ENCODE measurements around the gene HSF4.

Gene HSF4

DNA sequence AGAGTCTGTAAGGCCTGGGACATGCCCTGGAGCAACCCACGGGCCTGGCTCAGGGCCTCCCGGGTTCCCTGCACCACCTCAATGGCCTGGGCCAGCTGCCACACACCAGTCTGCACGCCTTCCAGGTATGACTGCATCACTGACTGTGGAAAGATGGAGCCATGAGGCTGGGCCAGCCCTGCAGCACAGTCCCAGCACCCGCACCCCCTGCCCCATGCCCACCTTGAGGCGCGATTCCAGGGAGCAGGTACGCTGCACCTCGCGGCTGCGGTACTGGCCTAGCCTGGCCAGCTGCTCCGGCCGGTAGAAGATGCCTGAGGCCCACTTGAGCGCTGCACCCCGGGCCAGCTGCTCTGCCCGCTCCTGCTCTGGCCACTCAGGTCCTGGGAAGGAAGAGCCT lies 24.3 kb downstream of the HSF4 start:
- no peaks in the 10 kb centered on the region for H3K9me3 ChIP-seq
- H3K9ac ChIP-seq, result no peak overlapping the region
- no peak overlapping the region for H3K4me2 ChIP-seq
- peaks cover 28% of the 10 kb centered on the region for H4K20me1 ChIP-seq
- H3K4me1 ChIP-seq, result peaks cover 54% of the 10 kb centered on the region
- no peak overlapping the region for H3K4me3 ChIP-seq
- no peak overlapping the region for H3K27ac ChIP-seq
- no peak for TF ChIP-seq Cebpa-rat (IDR thresholded peaks at IDR 0.05)
- H3K36me3 ChIP-seq, result peaks cover 9% of the 10 kb centered on the region
- H3K27me3 ChIP-seq, result peaks cover 23% of the 10 kb centered on the region

DNA sequence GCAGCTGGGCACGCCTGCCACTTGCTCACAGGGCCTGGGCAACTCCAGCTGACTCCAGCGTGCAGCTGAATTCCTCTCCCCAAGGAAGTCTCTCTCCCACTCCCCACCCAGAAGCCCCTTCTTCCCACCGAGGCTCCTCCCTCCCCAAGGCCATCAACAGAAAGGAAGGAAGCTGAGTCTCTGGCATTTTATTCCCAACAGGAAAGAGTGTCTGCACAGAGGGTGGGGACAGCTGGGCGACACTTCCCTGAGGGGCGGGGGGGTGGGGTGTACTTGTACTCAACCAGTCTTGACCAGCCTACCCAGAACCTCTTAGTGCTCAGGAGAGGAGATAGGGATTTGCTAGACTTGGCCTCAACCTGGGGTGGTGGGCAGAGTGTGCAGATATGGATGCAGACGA lies 25.5 kb downstream of the HSF4 start, which contains the start of gene EXOC3L1:
EXOC3L1 (minus strand) TSS at position 96 of the 400 bp plus-strand sequence. CDS start 460 bp downstream, outside the sequence.
- H3K4me1 ChIP-seq, result peaks cover 51% of the 10 kb centered on the region
- TF ChIP-seq Cebpa-rat (IDR thresholded peaks at IDR 0.05), result no peak
- peak within 1 kb of the TSS; percentile 24; the same call in 1 of the 2 replicates for H3K4me2 ChIP-seq
- peaks cover 21% of the 10 kb centered on the region for H3K36me3 ChIP-seq
- H4K20me1 ChIP-seq, result peaks cover 32% of the 10 kb centered on the region
- H3K9me3 ChIP-seq, result no peaks in the 10 kb centered on the region
- H3K27me3 ChIP-seq, result peaks cover 13% of the 10 kb centered on the region
- no peak within 1 kb of the TSS for H3K4me3 ChIP-seq
- no peak within 1 kb of the TSS for H3K9ac ChIP-seq
- H3K27ac ChIP-seq, result no peak within 1 kb of the TSS

DNA sequence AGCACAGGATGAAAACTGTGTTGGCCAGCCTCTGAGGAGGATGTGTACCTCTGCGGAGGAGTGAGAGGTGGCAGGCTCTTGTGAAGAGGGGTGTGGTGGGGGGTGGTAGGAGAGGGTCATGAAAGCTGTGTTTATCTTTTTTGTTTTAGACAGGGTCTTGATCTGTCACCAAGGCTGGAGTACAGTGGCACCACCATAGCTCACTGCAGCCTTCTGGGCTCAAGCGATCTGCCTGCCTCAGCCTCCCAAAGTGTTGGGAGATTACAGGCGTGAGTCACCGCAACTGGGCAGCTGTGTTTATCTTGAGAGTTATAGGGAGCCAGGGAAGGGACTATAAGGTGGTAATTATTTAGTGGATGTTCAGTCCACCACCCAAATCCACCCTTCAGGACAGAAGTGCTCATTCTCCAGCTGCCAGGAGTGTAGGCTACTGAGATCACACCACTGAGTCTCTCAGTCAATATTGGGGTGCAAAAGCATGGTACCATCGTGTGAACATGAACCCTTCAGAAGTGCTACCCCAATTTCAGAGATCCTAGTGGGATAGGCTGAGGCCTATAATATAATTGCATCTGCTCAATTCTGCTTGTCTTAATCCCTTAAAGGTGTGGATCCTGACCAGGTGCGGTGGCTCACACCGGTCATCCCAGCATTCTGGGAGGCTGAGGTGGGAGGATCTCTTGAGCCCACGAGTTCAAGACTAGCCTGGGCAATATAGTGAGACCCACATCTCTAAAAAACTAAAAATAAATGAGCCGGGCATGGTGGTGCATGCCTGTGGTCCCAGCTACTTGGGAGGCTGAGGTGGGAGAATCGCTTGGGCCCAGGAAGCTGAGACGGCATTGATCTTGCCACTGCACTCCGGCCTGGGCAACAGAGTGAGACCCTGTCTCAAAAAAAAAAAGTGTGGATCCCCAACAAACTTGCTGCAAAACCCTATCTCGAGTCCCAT lies 26.2 kb downstream of the HSF4 start:
- TF ChIP-seq Cebpa-rat (IDR thresholded peaks at IDR 0.05), result no peak
- H3K9ac ChIP-seq, result no peak overlapping the region
- no peaks in the 10 kb centered on the region for H3K9me3 ChIP-seq
- H3K4me2 ChIP-seq, result peak overlapping the region; percentile 96; the same call in 1 of the 2 replicates
- H3K27ac ChIP-seq, result no peak overlapping the region
- peaks cover 46% of the 10 kb centered on the region for H3K4me1 ChIP-seq
- peaks cover 28% of the 10 kb centered on the region for H3K36me3 ChIP-seq
- peaks cover 6% of the 10 kb centered on the region; the same call in 1 of the 2 replicates for H3K27me3 ChIP-seq
- no peak overlapping the region for H3K4me3 ChIP-seq
- H4K20me1 ChIP-seq, result peaks cover 35% of the 10 kb centered on the region

DNA sequence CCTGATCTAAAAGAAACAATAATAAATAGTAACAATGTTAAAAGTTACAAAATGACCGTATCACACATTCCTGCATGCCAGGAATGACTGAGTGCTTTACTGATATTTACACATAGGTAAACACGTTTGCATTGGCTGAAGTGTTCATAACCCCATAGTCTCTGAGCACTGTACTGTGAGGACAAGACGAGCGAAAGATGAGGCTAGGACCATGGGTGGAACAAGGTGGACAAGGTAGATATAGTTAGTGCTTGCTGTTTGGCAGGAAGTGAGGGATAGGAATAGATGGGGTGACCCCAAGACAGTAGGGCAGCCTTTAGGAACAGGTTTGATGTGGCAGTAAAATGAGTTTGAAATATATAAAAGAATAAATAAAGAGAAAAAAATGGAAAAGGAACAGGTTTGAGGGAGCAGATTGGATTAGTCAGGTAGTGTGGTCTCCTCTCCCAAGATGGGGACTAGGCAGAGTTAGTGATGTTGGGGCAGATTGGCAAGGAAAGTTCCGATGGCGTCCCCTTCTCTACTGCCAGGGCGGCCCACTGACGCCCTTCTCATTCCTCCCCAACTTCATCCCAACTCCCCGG lies 27.0 kb downstream of the HSF4 start:
- H3K9ac ChIP-seq, result no peak overlapping the region
- no peak overlapping the region; the same call in 1 of the 2 replicates for H3K27ac ChIP-seq
- H3K4me1 ChIP-seq, result peaks cover 45% of the 10 kb centered on the region
- H3K4me2 ChIP-seq, result peak overlapping the region; percentile 96
- peaks cover 36% of the 10 kb centered on the region for H3K36me3 ChIP-seq
- H3K4me3 ChIP-seq, result peak overlapping the region; percentile 100
- TF ChIP-seq Cebpa-rat (IDR thresholded peaks at IDR 0.05), result no peak
- no peaks in the 10 kb centered on the region for H3K27me3 ChIP-seq
- no peaks in the 10 kb centered on the region for H3K9me3 ChIP-seq
- peaks cover 43% of the 10 kb centered on the region for H4K20me1 ChIP-seq

DNA sequence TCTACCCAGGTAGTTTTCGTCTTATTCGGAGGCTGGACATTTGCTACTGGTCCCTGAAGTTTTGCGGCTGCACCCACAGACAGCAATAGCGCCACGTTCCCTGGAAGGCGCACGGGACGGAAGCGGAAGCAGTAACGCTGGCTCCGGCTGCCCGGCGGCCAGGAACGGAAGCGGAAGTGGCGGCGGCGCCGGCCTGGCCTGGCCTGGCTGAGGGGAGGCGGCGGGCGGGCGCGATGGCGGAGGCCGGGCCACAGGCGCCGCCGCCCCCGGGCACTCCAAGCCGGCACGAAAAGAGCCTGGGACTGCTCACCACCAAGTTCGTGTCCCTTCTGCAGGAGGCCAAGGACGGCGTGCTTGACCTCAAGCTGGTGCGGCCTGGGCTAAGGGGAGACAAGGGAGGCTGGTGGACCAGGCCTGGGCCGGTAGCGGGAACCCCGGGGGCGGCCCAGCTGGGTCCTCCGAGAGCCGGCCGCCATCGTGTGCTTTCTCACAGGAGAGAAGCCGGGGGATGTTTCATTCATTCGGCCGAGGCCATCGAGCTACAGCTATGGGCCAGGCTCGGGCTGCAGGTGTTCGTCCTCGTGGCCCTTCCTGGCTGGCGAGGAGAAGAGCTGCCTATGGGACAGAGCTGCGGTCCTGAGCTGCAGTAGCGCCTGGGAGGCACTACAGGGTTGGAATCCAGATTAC lies 27.6 kb downstream of the HSF4 start, which contains the start of gene E2F4:
E2F4 (plus strand) TSS at position 161 of the 687 bp plus-strand sequence; CDS start at position 234, 73 bp downstream.
- H3K27me3 ChIP-seq, result no peaks in the 10 kb centered on the region
- H3K9me3 ChIP-seq, result no peaks in the 10 kb centered on the region
- H3K4me1 ChIP-seq, result peaks cover 51% of the 10 kb centered on the region
- H3K36me3 ChIP-seq, result peaks cover 42% of the 10 kb centered on the region
- TF ChIP-seq Cebpa-rat (IDR thresholded peaks at IDR 0.05), result no peak
- peak within 1 kb of the TSS; percentile 97 for H3K27ac ChIP-seq
- peaks cover 49% of the 10 kb centered on the region for H4K20me1 ChIP-seq
- H3K4me3 ChIP-seq, result peak within 1 kb of the TSS; percentile 100
- H3K9ac ChIP-seq, result peak within 1 kb of the TSS; percentile 99
- peak within 1 kb of the TSS; percentile 96 for H3K4me2 ChIP-seq

DNA sequence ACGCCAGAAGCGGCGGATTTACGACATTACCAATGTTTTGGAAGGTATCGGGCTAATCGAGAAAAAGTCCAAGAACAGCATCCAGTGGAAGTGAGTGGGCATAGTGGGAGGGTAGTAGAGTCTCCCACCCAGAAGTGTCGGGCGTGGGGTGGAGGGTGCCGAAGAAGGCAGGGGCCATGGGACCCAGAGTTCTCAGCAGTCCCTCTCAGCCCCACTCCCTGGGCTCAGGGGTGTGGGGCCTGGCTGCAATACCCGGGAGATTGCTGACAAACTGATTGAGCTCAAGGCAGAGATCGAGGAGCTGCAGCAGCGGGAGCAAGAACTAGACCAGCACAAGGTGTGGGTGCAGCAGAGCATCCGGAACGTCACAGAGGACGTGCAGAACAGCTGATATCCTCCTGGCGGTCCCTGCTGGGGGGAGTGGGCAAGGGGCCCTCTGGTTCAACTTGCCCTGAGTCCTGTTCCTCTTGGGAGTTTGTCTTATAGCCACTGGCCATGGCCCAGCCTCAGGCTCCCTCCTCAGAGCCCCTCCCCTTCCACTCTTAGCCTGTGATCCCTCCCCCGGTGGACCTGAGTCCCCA lies 28.3 kb downstream of the HSF4 start:
- Histone ChIP-seq H3K9ac (peak overlapping the region; percentile 99), H3K27ac (peak overlapping the region; percentile 97), H3K4me1 (peaks cover 58% of the 10 kb centered on the region), H3K36me3 (peaks cover 50% of the 10 kb centered on the region), H3K27me3 (no peaks in the 10 kb centered on the region), H3K9me3 (no peaks in the 10 kb centered on the region), H3K4me3 (peak overlapping the region; percentile 100), H4K20me1 (peaks cover 57% of the 10 kb centered on the region), H3K4me2 (peak overlapping the region; percentile 96)
- no peak for TF ChIP-seq Cebpa-rat (IDR thresholded peaks at IDR 0.05)

DNA sequence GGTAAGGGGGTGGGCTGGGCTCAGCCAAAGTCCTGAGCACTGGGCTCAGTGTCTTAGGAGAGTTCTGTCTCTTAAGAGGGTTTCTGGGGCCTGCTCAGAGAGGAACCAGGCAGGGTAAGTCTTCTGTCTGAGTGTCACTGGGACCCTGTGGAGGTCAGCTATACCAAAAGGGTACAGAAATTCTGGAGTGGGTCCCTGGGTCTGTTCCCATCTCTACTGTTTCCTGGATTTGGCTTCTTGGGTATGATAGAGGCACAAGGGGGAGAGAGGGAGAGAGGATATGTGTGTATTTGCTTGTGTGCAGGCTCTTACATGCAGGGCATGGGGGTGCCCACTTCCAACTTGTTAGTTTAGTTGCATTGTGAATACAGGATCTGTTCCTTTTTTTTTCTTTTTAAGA lies 29.0 kb downstream of the HSF4 start:
- no peak for TF ChIP-seq Cebpa-rat (IDR thresholded peaks at IDR 0.05)
- Histone ChIP-seq H3K9me3 (no peaks in the 10 kb centered on the region), H3K4me2 (peak overlapping the region; percentile 96), H3K4me1 (peaks cover 65% of the 10 kb centered on the region), H4K20me1 (peaks cover 63% of the 10 kb centered on the region), H3K4me3 (peak overlapping the region; percentile 100), H3K27me3 (no peaks in the 10 kb centered on the region), H3K27ac (peak overlapping the region; percentile 97; the same call in 1 of the 2 replicates), H3K36me3 (peaks cover 54% of the 10 kb centered on the region), H3K9ac (peak overlapping the region; percentile 99)

DNA sequence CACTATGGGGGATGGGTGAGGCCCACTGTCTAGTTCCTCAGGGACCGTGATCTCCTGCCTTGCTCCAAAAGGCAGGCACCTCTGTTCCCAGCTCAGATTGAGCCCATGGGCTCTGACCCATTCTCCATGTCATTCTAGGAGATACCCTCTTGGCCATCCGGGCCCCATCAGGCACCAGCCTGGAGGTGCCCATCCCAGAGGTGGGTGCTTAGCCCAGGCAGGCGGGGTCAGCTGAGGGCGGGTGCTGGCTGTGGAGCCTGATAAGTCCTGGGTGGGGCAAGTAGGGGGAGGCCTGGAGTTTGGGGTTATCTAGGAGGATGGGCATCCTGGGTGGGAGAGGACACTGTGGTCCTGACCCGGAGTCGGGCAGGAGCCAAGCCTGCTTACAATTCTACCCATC lies 29.7 kb downstream of the HSF4 start:
- no peak for TF ChIP-seq Cebpa-rat (IDR thresholded peaks at IDR 0.05)
- Histone ChIP-seq H3K36me3 (peaks cover 58% of the 10 kb centered on the region), H3K9me3 (no peaks in the 10 kb centered on the region), H4K20me1 (peaks cover 68% of the 10 kb centered on the region), H3K27me3 (no peaks in the 10 kb centered on the region), H3K4me3 (no peak overlapping the region), H3K27ac (no peak overlapping the region), H3K4me2 (peak overlapping the region; percentile 96), H3K4me1 (peaks cover 72% of the 10 kb centered on the region), H3K9ac (no peak overlapping the region; the same call in 1 of the 2 replicates)

DNA sequence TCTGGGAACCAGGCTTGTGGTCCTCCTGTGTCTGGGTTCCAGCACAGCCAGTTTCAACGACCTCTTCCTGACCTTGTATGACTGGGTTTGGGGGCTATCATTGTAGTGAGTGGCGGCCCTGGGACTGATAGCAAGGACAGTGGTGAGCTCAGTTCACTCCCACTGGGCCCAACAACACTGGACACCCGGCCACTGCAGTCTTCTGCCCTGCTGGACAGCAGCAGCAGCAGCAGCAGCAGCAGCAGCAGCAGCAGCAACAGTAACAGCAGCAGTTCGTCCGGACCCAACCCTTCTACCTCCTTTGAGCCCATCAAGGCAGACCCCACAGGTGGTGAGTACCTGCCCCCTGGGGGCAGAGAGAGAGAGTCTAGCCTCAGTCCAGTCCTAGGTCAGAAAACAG lies 31.1 kb downstream of the HSF4 start:
- H3K4me1 ChIP-seq, result peaks cover 58% of the 10 kb centered on the region
- no peaks in the 10 kb centered on the region for H3K27me3 ChIP-seq
- TF ChIP-seq Cebpa-rat (IDR thresholded peaks at IDR 0.05), result no peak
- no peak overlapping the region for H3K9ac ChIP-seq
- no peak overlapping the region for H3K4me2 ChIP-seq
- no peak overlapping the region for H3K4me3 ChIP-seq
- peaks cover 68% of the 10 kb centered on the region for H4K20me1 ChIP-seq
- no peaks in the 10 kb centered on the region for H3K9me3 ChIP-seq
- peaks cover 65% of the 10 kb centered on the region for H3K36me3 ChIP-seq
- no peak overlapping the region for H3K27ac ChIP-seq

All from BLaER1 (cell line).